Large intestine (tissue), 3 donors: Measurements from ENCODE around the gene DGKQ. TPM values are rescaled to one million over a fixed set of nuclear protein-coding genes. Genes with fewer than 3 reads are reported as not detected.

Experiments
- DNase-seq, 2 donors: peaks; one replicate each; pipeline versions ENCODE4 v3.0.0 to v3.0.0-alpha.2; 2013
- H3K27ac ChIP-seq: one replicate; pipeline ENCODE4 v1.5.1; 2013; ENCODE audit warnings: low read length
- H3K27me3 ChIP-seq: 2 replicates; pipeline ENCODE4 v1.6.1; 2013; ENCODE audit warnings: low read length; ENCODE audit not compliant: control insufficient read depth, insufficient read depth
- H3K36me3 ChIP-seq: 2 replicates; pipeline ENCODE4 v1.6.1; 2013; ENCODE audit warnings: low read length; ENCODE audit not compliant: control insufficient read depth, insufficient read depth
- H3K4me1 ChIP-seq: one replicate; pipeline ENCODE4 v1.6.1; 2013; ENCODE audit warnings: low read length; ENCODE audit not compliant: control insufficient read depth, insufficient read depth
- H3K4me3 ChIP-seq: one replicate; pipeline ENCODE4 v1.5.1; 2013; ENCODE audit warnings: low read length
- H3K9me3 ChIP-seq: one replicate; pipeline ENCODE4 v1.6.1; 2013; ENCODE audit warnings: mild to moderate bottlenecking, low read depth, low read length, moderate library complexity; ENCODE audit not compliant: control insufficient read depth
- WGBS: methylation state at CpG from one replicate; pipeline ENCODE4 v1.1.5; 2013; ENCODE audit warnings: low lambda C conversion rate; ENCODE audit not compliant: insufficient coverage; 5-methylcytosine and 5-hydroxymethylcytosine counted together
- polyA plus RNA-seq: library from polyadenylated mRNA; unstranded; fragments of 120-200 nt; gene quantifications from one replicate; pipeline ENCODE4 v1.2.1, GENCODE V29; 2013

Gene DGKQ
- polyA plus RNA-seq, 1 donor = 15.3 TPM

DNA sequence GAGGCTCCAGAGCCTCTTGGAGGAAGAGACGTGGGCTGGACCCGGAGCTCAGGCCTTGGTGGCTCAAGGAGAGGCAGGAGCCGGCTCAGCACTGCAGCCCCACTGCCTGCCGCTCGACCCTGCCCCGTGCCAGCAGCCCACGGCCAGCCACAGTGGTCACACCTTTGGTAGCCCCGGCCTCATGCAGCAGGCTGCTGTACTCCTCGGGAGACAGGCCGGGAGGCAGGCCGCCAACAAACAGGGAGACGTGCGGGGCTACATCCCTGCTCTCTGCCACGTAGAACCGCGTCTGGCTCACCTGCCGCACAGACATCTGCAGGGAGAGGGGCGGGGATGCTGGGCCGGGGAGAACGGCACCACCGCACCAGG, 7.6 kb downstream of the DGKQ start:
- Histone ChIP-seq H3K4me1 (peaks cover 17% of the 10 kb centered on the region), H3K27me3 (peaks cover 16% of the 10 kb centered on the region), H3K27ac (no peak overlapping the region), H3K4me3 (no peak overlapping the region), H3K9me3 (peaks cover 3% of the 10 kb centered on the region), H3K36me3 (peaks cover 57% of the 10 kb centered on the region)
- WGBS = no CpG with 5 or more reads among the region's 21 CpGs
- no peak for DNase-seq

DNA sequence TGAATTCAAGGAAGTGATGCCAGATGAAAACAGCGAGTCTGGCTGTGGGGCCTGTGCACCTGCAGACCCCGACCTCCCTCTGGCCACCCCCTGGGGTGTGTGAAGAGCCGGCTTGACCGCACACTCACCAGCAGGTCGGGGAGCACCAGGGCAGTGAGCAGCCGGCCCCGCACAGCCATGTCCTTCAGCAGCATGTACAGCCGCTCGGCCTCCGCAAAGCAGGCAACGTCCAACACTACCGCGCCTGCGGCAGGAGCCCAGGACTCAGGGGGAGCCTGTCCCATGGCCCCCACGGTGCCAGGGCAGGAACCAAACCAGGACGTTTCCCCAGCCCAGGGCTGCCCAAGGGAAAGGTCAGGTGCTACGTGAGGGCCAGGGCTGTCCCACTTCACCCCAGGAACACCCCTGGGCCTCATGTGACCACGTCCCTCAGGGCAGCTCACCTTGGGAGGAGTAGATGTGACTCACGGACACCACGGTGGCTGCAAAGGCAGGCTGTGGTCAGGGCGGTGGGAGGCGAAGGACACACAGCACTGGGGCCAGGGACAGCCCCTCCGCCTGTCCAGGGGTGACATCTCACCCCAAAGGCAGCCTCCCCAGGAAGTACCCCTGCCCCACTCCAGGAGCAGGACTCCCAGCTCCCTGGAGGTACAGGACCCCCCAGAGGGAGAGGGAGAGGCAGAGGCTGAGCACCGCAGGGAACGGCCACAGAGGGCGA, 8.2 kb downstream of the DGKQ start:
- no peak overlapping the region for H3K4me3 ChIP-seq
- H3K27ac ChIP-seq = no peak overlapping the region
- H3K4me1 ChIP-seq = peaks cover 12% of the 10 kb centered on the region
- peaks cover 3% of the 10 kb centered on the region for H3K9me3 ChIP-seq
- peaks cover 16% of the 10 kb centered on the region for H3K27me3 ChIP-seq
- DNase-seq = no peak
- peaks cover 59% of the 10 kb centered on the region for H3K36me3 ChIP-seq
- WGBS = no CpG with 5 or more reads among the region's 26 CpGs

DNA sequence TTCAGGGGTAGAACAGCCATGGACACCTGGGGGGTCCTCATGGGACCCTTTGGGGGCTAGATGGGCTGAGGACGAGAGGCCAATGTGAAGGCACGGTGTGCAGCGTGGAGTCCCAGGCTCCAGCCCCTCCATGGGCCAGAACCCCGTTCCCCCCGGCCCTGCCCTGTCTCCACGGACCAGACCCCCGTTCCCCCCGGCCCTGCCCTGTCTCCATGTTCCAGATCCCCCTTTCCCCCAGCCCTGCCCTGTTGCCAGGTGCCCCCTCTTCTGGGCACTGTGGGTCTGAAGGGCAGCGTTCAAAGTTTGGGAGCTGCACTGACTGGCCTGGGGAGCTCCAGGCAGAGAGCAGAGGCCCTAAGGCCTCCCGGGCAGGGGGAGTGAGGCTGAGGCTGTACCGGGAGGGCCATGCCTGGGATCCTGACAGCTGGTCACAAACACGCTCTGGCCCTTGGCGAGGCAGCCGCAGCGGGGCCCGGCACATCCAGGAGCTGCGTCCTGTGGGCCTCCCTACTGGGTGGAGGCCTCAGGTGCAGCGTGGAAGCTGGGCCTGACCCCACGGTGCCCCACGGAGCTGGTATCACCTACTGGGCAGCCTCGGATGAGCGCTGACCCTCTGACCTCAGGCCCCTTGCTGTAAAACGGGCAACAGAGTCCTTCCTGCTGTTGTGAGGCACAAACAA, 8.9 kb downstream of the DGKQ start:
- no peak overlapping the region for H3K27ac ChIP-seq
- no CpG with 5 or more reads among the region's 23 CpGs for WGBS
- H3K4me1 ChIP-seq = peaks cover 10% of the 10 kb centered on the region
- H3K4me3 ChIP-seq = no peak overlapping the region
- H3K27me3 ChIP-seq = peaks cover 16% of the 10 kb centered on the region
- no peak for DNase-seq
- peaks cover 3% of the 10 kb centered on the region for H3K9me3 ChIP-seq
- peaks cover 62% of the 10 kb centered on the region for H3K36me3 ChIP-seq

DNA sequence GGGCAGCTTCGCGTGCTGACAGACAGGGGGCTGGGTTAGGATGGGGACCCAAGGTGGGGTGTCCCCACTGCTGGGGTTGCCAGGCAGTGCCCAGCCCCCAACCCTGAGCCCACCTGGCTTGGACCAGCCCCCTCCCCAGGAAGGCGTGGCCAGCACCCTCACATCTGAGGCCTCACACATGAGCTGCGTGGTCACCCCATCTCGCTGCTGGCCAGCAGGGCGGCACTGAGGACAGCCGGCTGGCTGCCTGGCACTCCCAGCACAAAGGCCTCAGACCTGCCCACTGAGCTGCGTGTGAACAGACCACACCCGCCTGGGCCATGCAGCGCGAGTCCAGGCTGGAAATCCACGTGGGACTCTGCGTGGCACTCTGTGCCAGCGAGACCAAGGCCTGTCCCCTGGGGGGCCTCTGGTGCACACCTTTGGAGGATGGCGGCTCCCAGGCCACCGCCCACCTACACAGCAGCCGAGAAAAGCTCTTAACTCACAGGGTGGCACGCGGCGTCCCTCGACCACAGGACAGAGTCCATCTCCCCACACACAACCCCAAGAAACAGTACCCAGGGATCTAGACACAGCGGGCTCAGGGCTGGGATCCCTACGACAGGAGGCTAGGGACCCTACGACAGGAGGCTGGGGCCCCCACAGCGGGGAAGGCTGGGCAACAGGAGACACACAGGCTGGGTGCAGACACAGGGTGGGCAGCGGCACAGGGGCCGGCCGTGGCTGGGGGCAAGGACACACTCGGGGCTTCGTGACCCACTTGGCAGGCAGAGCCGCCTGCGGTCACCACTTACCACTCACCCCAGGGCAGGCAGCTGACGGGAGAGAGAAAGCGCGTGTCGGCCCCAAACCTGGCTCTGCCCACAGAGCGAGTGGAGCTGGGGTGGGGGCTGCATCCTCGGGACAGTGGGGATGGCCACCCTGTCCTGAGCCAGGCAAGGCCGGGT, 9.8 kb downstream of the DGKQ start:
- DNase-seq = no peak
- H3K4me3 ChIP-seq = no peak overlapping the region
- no CpG with 5 or more reads among the region's 39 CpGs for WGBS
- peaks cover 70% of the 10 kb centered on the region for H3K36me3 ChIP-seq
- H3K9me3 ChIP-seq = peaks cover 3% of the 10 kb centered on the region
- H3K27ac ChIP-seq = no peak overlapping the region
- peaks cover 14% of the 10 kb centered on the region for H3K27me3 ChIP-seq
- peaks cover 3% of the 10 kb centered on the region for H3K4me1 ChIP-seq

DNA sequence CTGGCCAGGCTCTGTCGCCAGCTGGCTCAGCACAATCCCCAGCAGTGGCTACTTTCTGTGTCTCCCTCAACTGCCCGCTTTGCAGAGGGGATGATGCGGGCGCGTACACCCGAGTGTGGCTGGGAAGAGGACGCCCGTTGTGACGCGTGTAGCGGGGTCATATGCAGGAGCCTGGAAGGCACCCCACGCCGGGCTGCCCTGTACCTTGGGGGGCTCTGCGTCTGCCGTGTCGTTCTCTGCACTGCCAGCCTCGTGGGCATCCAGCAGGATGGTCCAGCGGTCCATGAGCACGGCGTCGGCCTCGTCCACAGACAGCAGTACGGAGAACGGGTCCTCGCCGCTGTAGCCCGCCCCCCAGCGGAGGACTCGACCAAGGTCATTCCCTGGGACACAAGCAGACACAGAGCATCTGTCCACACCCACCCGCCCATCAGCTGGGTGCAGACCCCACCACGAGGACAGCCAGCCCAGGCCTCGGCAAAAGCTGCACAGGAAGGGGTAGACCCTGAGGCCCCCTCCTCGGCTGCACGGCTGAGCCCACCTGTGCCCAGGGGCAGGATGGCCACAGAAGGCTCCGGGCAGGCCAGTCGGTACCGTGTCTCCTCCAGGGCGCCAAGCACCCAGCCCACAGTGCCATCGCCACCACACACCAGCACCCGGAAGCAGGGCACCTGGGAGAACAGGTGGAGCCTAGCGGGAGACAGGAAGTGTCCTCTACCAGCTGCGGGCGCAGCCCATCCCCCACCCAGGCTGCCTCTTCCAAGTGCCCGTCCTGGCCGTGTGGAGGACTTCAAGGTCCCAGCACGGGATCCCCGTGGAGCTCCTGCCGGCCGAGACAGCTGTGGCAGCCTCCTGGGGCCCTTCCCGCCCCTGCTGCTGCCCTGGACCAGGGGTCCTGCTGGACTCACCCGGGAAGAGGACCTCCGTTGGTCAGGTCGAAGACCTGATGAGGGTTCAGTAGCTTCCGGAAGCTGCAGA, 10.8 kb downstream of the DGKQ start:
- H3K27me3 ChIP-seq = peaks cover 5% of the 10 kb centered on the region
- no peak overlapping the region for H3K4me3 ChIP-seq
- no CpG with 5 or more reads among the region's 54 CpGs for WGBS
- no peak overlapping the region for H3K27ac ChIP-seq
- peaks cover 73% of the 10 kb centered on the region for H3K36me3 ChIP-seq
- peaks cover 8% of the 10 kb centered on the region for H3K9me3 ChIP-seq
- no peak for DNase-seq
- no peaks in the 10 kb centered on the region for H3K4me1 ChIP-seq

DNA sequence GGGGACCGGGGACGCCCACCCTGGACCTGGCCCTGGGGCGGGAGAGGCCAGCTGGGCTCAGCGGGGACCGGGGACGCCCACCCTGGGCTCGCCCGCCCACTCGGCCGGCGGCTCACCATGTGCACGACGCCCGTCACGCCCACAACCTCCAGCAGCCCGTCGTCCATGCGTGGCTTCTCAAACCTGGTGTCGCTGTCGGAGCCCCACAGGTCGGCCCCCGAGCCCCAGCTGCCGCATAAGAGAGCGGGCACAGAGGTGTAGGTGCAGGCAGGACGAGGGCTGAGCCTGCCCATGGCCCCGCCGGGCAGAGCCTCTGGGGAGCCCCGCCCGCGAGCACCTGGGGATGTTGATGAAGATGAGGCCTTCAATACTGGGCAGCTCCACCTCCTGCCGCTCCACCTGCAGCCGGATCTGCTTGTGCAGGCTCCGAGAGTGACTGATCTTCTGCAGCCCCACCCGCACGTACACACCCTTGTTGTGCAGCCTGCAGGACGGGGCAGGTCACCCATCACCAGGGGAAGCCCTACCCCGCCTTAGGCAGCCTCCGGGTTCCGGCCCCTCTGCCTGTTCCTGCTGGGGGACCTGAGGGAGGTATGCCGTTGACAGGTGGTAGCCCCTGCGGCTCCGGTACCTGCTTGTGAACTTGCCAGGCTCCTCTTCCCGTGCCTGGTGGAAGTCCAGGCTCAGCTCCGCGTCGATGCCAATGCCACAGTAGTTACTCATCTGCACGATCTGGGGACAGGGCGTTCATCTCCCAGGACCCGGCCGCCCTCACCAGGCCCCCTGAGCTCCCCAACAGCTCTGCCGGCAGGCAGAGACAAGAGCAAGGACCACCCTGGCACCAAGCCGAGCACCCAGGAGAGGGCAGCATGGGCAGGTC, 11.8 kb downstream of the DGKQ start:
- WGBS = no CpG with 5 or more reads among the region's 52 CpGs
- H3K27me3 ChIP-seq = no peaks in the 10 kb centered on the region
- peaks cover 71% of the 10 kb centered on the region for H3K36me3 ChIP-seq
- peaks cover 6% of the 10 kb centered on the region for H3K9me3 ChIP-seq
- no peak overlapping the region for H3K27ac ChIP-seq
- DNase-seq = peak in 1 of 2 donors; percentile 19
- H3K4me1 ChIP-seq = no peaks in the 10 kb centered on the region
- no peak overlapping the region for H3K4me3 ChIP-seq

DNA sequence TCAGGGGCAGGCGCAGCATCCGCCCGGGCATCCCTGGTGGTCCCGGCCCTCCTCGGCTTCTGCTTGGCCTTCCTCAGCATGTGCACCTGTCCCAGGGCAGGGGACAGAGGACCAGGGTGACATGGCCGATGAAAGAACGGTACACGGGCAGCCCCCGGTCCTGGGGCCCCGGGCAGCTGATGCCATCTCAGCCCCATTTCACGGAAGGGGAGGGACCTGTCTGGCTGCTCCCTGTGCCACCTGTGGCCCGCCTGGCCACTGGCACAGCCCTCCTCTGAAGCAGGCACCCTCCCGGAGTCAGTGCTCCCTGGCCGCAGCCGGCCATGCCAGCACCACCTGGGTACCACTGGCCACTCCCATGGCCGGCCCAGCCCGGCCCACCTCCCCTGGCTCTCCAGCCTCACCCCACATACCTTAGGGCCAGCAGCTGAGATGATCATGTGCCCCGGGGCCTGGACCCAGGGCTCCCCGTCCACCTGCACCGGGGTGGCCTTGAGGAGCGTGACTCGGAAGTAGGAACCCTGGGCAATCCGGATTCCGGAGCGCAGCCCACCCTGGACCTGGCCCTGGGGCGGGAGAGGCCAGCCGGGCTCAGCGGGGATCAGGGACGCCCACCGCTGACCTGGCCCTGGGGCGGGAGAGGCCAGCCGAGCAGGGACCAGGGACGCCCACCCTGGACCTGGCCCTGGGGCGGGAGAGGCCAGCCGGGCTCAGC, 12.6 kb downstream of the DGKQ start:
- no peak overlapping the region for H3K27ac ChIP-seq
- no peak overlapping the region for H3K4me3 ChIP-seq
- no peaks in the 10 kb centered on the region for H3K4me1 ChIP-seq
- DNase-seq = no peak
- peaks cover 63% of the 10 kb centered on the region for H3K36me3 ChIP-seq
- H3K27me3 ChIP-seq = no peaks in the 10 kb centered on the region
- WGBS = no CpG with 5 or more reads among the region's 35 CpGs
- H3K9me3 ChIP-seq = peaks cover 6% of the 10 kb centered on the region

DNA sequence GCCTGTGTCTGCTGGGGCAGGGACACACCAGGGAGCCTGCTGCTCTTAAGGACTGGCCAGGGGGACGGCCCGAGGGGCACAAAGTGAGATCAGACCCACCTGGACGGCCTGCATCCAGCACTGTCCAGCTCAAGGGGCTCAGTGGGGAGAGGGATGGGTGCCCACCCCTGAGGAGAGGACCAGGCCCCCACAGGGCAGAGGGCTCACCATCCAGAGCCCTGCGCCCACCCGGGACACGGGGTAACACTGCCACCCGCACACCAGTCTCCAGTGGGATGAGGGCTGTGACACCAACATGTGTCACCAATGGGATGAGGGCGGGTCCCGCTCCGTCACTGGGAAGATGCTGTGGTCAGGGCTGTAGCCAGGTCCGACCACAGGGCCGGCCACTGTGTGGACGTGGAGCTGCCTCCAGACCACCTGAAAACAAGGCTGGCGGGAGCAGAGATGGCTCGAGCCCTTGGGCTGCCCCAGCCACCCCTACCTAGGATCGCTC, 13.2 kb downstream of the DGKQ start:
- Histone ChIP-seq H3K4me3 (no peak overlapping the region), H3K36me3 (peaks cover 61% of the 10 kb centered on the region), H3K27ac (no peak overlapping the region), H3K4me1 (no peaks in the 10 kb centered on the region), H3K9me3 (peaks cover 6% of the 10 kb centered on the region), H3K27me3 (no peaks in the 10 kb centered on the region)
- no CpG with 5 or more reads among the region's 16 CpGs for WGBS
- no peak for DNase-seq
